Measurements from ENCODE around the gene KHDC1. TPM values are rescaled to one million over a fixed set of nuclear protein-coding genes. Genes with fewer than 3 reads are reported as not detected.
A peak's percentile ranks its signal among the peaks of the same experiment; 100 is the strongest.
"Not testable (repeated sequence)": the region's sequence is repeated elsewhere in the genome, so short reads cannot be mapped to it uniquely, and the experiment has no call there.

Gene KHDC1
- total RNA-seq, 4 donors from 2014 or later, result 1.3 to 2.5 (median 1.8) TPM; not detected in 1

- Histone ChIP-seq H3K36me3 (peaks cover 0 to 7% (median 0%) of the 10 kb centered on the region in 4 donors), H3K27ac (replicated peaks in 1 of 4) (no peak overlapping the region), H3K27me3 (no peaks in the 10 kb centered on the region), H3K4me1 (peaks cover 0 to 24% (median 16%) of the 10 kb centered on the region in 4 donors), H3K9me3 (no peaks in the 10 kb centered on the region), H3K4me3 (no peak overlapping the region)
- DNase-seq (ENCODE audit: extremely low spot score), result no peak
- WGBS, result 100% methylated on average over 3 of the region's 3 CpGs
- TF ChIP-seq POLR2AphosphoS5 (IDR thresholded peaks at IDR 0.05) (no peak), POLR2A (IDR thresholded peaks at IDR 0.05; ENCODE audit: low read depth) (no peak), EP300 (IDR thresholded peaks at IDR 0.05) (no peak), CTCF (IDR thresholded peaks at IDR 0.05) (no peak)
- intact Hi-C loops (cut with DNase I), result no loop called here
These were observed 1.4 kb upstream of the KHDC1 start for GRCh38 chr6:73264446-73264845.

GRCh38 chr6:73263570-73263909, 544 bp upstream of the KHDC1 start:
- 23% methylated on average over 6 of the region's 7 CpGs for WGBS
- peaks cover 0 to 24% (median 16%) of the 10 kb centered on the region in 4 donors for H3K4me1 ChIP-seq
- intact Hi-C loops (cut with DNase I), result no loop called here
- peak overlapping the region; percentile 66 to 78 (median 74) for H3K4me3 ChIP-seq
- H3K27ac ChIP-seq (replicated peaks in 1 of 4), result peak overlapping the region in 3 of 4 donors; percentile 63 to 80 (median 66)
- no peaks in the 10 kb centered on the region for H3K9me3 ChIP-seq
- no peaks in the 10 kb centered on the region for H3K27me3 ChIP-seq
- peaks cover 0 to 4% (median 0%) of the 10 kb centered on the region in 4 donors for H3K36me3 ChIP-seq
- DNase-seq (ENCODE audit: extremely low spot score), result no peak
- TF ChIP-seq CTCF (IDR thresholded peaks at IDR 0.05), result no peak
- TF ChIP-seq POLR2A (IDR thresholded peaks at IDR 0.05; ENCODE audit: low read depth), result no peak
- TF ChIP-seq EP300 (IDR thresholded peaks at IDR 0.05), result no peak
- no peak for TF ChIP-seq POLR2AphosphoS5 (IDR thresholded peaks at IDR 0.05)

GRCh38 chr6:73258721-73259120, 4.3 kb downstream of the KHDC1 start:
- no peak for TF ChIP-seq EP300 (IDR thresholded peaks at IDR 0.05)
- TF ChIP-seq POLR2AphosphoS5 (IDR thresholded peaks at IDR 0.05), result no peak
- TF ChIP-seq POLR2A (IDR thresholded peaks at IDR 0.05; ENCODE audit: low read depth), result no peak
- TF ChIP-seq CTCF (IDR thresholded peaks at IDR 0.05), result no peak
- H3K36me3 ChIP-seq, result no peaks in the 10 kb centered on the region
- DNase-seq (ENCODE audit: extremely low spot score), result no peak
- peaks cover 0 to 15% (median 8%) of the 10 kb centered on the region in 4 donors for H3K4me1 ChIP-seq
- no peaks in the 10 kb centered on the region for H3K9me3 ChIP-seq
- H3K4me3 ChIP-seq, result no peak overlapping the region
- no peaks in the 10 kb centered on the region for H3K27me3 ChIP-seq
- intact Hi-C loops (cut with DNase I), result no loop called here
- 83% methylated on average over 1 of the region's 1 CpG for WGBS
- H3K27ac ChIP-seq (replicated peaks in 1 of 4), result no peak overlapping the region

GRCh38 chr6:73254323-73254722, 8.7 kb downstream of the KHDC1 start:
- intact Hi-C loops (cut with DNase I); H3K4me3 ChIP-seq; H3K9me3 ChIP-seq; H3K27me3 ChIP-seq; DNase-seq (ENCODE audit: extremely low spot score); H3K27ac ChIP-seq (replicated peaks in 1 of 4); H3K4me1 ChIP-seq; H3K36me3 ChIP-seq: not testable (repeated sequence)
- WGBS, result over 99% methylated on average over 5 of the region's 5 CpGs

GRCh38 chr6:73252703-73253102, 10.3 kb downstream of the KHDC1 start:
- Histone ChIP-seq H3K4me1 (no peaks in the 10 kb centered on the region), H3K36me3 (no peaks in the 10 kb centered on the region), H3K4me3 (no peak overlapping the region), H3K27ac (replicated peaks in 1 of 4) (no peak overlapping the region), H3K27me3 (no peaks in the 10 kb centered on the region), H3K9me3 (no peaks in the 10 kb centered on the region)
- TF ChIP-seq CTCF (IDR thresholded peaks at IDR 0.05), result no peak
- TF ChIP-seq POLR2AphosphoS5 (IDR thresholded peaks at IDR 0.05), result no peak
- no peak for TF ChIP-seq POLR2A (IDR thresholded peaks at IDR 0.05; ENCODE audit: low read depth)
- TF ChIP-seq EP300 (IDR thresholded peaks at IDR 0.05), result no peak
- WGBS, result 88% methylated on average over 2 of the region's 2 CpGs
- no peak for DNase-seq (ENCODE audit: extremely low spot score)
- intact Hi-C loops (cut with DNase I), result no loop called here
